HepG2 (cell line): Measurements from ENCODE around the gene GLRA3. TPM values are rescaled to one million over a fixed set of nuclear protein-coding genes. Genes with fewer than 3 reads are reported as not detected.
"Not testable (repeated sequence)": the region's sequence is repeated elsewhere in the genome, so short reads cannot be mapped to it uniquely, and the experiment has no call there.

Experiments
- ATAC-seq: fragments of 200-7000 bp; cut with Tn5 transposase; 3 replicates; pipeline ENCODE4 v1.9.1; 2020; ENCODE audit warnings: mild to moderate bottlenecking, moderate library complexity
- BruUV-seq: library from RNA; stranded (reverse); fragments of 400-500 nt; replicated peaks from 2 replicates; lab custom pipeline; 2021; lab: Mats Ljungman, UMichigan
- CTCF ChIA-PET: fragments of 300-600 bp; formaldehyde crosslinking; extraction: SDS; loops from one replicate; lab custom pipeline; 2021; ENCODE audit warnings: low total read pairs, inconsistent platforms, low intra/inter-chr PET ratio; lab: Yijun Ruan, JAX
- POLR2A ChIA-PET: fragments of 350-600 bp; sonication (Branson Sonifier 250); formaldehyde crosslinking; loops from one replicate; lab custom pipeline; 2020; ENCODE audit warnings: antibody characterized with exemption, inconsistent platforms; lab: Yijun Ruan, JAX
- DNase-seq: peaks from one replicate; pipeline ENCODE4 v3.0.0-alpha.2; 2015; ENCODE audit warnings: low spot score
- FAIRE-seq: peaks from 3 replicates; lab custom pipeline; 2011; peaks lifted over from hg19 to GRCh38; lab: Jason Lieb, UNC
- H2AFZ ChIP-seq: one replicate; pipeline ENCODE4 v1.6.1; 2011; ENCODE audit warnings: low read length, inconsistent platforms
- H3K27ac ChIP-seq: fragments of 300-600 bp; 3 replicates; pipeline ENCODE4 v1.8.0; 2011; ENCODE audit warnings: mixed run types, mild to moderate bottlenecking, mixed read lengths, low read length, inconsistent platforms; ENCODE audit not compliant: insufficient read depth; ENCODE audit errors: extremely low read length
- H3K27me3 ChIP-seq, 2 experiments: fragments of 200-600 bp in 1 of 2; 2 replicates in 1 of 2; 3 replicates in 1 of 2; pipeline versions ENCODE4 v1.6.0 to v1.8.0; 2011; ENCODE audit warnings: low read length in 2 of 2, mild to moderate bottlenecking in 2 of 2, moderate library complexity in 2 of 2, inconsistent platforms in 1 of 2; ENCODE audit not compliant: insufficient read depth in 2 of 2, control insufficient read depth in 1 of 2
- H3K36me3 ChIP-seq, 2 experiments: fragments of 200-600 bp in 1 of 2; replicated peaks in 1 of 2; 2 replicates in 1 of 2; 3 replicates in 1 of 2; pipeline versions ENCODE4 v1.5.1 to v1.8.0; 2011; ENCODE audit warnings: low read length in 2 of 2, inconsistent platforms in 1 of 2; ENCODE audit not compliant: insufficient read depth in 2 of 2, control insufficient read depth in 1 of 2
- H3K4me1 ChIP-seq: 2 replicates; pipeline ENCODE4 v1.5.1; 2012; ENCODE audit warnings: low read length, inconsistent platforms; ENCODE audit not compliant: insufficient read depth
- H3K4me2 ChIP-seq: 2 replicates; pipeline ENCODE4 v1.6.0; 2011; ENCODE audit warnings: low read depth, low read length, inconsistent platforms
- H3K4me3 ChIP-seq, 3 experiments: fragments of 200-600 bp in 1 of 3; sonication (generic), shearing (Covaris generic) in 1 of 3; replicated peaks in 1 of 3; 2 replicates each; pipeline ENCODE4 v1.5.1; 2011 to 2016; ENCODE audit warnings: low read length in 3 of 3, inconsistent platforms in 2 of 3, low read depth in 2 of 3, mild to moderate bottlenecking in 2 of 3, control low read depth in 1 of 3, mixed read lengths in 1 of 3; ENCODE audit not compliant: insufficient read depth in 1 of 3
- H3K79me2 ChIP-seq: one replicate; pipeline ENCODE4 v1.6.1; 2011; ENCODE audit warnings: low read length, inconsistent platforms; ENCODE audit not compliant: insufficient read depth
- H3K9ac ChIP-seq: 2 replicates; pipeline ENCODE4 v1.6.0; 2011; ENCODE audit warnings: mild to moderate bottlenecking, low read depth, low read length, inconsistent platforms; ENCODE audit not compliant: insufficient read depth
- H3K9me3 ChIP-seq: 2 replicates; pipeline ENCODE4 v1.5.1; 2012; ENCODE audit warnings: mild to moderate bottlenecking, low read length
- H4K20me1 ChIP-seq: 2 replicates; pipeline ENCODE4 v1.6.0; 2011; ENCODE audit warnings: inconsistent platforms, mild to moderate bottlenecking, low read length, moderate library complexity; ENCODE audit not compliant: insufficient read depth
- FOXC1 ChIP-seq: sonication (generic); formaldehyde crosslinking; IDR thresholded peaks from 2 replicates; pipeline ENCODE4 v1.8.0; 2022; ENCODE audit warnings: mild to moderate bottlenecking, missing genetic modification reagents, borderline replicate concordance
- KDM4B ChIP-seq: sonication (generic); formaldehyde crosslinking; IDR thresholded peaks from 2 replicates; pipeline ENCODE4 v1.4.0; 2020; ENCODE audit warnings: missing genetic modification reagents
- MED8 ChIP-seq: sonication (generic); formaldehyde crosslinking; IDR thresholded peaks from 2 replicates; pipeline ENCODE4 v1.8.1; 2023; ENCODE audit warnings: mild to moderate bottlenecking, missing genetic modification reagents; ENCODE audit not compliant: insufficient replicate concordance
- MTA1 ChIP-seq: sonication (generic); formaldehyde crosslinking; IDR thresholded peaks from 2 replicates; pipeline ENCODE4 v1.4.0; 2020; ENCODE audit warnings: missing genetic modification reagents, mild to moderate bottlenecking, borderline replicate concordance
- PLSCR1 ChIP-seq: sonication (generic); formaldehyde crosslinking; IDR thresholded peaks from 2 replicates; pipeline ENCODE4 v1.5.0; 2020; ENCODE audit warnings: missing genetic modification reagents, mild to moderate bottlenecking, borderline replicate concordance
- SAFB2 ChIP-seq: sonication (generic); formaldehyde crosslinking; IDR thresholded peaks from 2 replicates; pipeline ENCODE4 v1.5.1; 2020; ENCODE audit warnings: missing genetic modification reagents, low read depth, mild to moderate bottlenecking, borderline replicate concordance
- SATB2 ChIP-seq: sonication (generic); formaldehyde crosslinking; IDR thresholded peaks from 2 replicates; pipeline ENCODE4 v1.5.0; 2020; ENCODE audit warnings: missing genetic modification reagents
- SPEN ChIP-seq: sonication (generic); formaldehyde crosslinking; IDR thresholded peaks from 2 replicates; pipeline ENCODE4 v1.5.1; 2020; ENCODE audit warnings: low read depth, mild to moderate bottlenecking, missing genetic modification reagents
- SUZ12 ChIP-seq: fragments of 150-350 bp; IDR thresholded peaks from 2 replicates; pipeline ENCODE4 v1.6.1; 2014; ENCODE audit warnings: low read depth, low read length
- XBP1 ChIP-seq: sonication (generic); formaldehyde crosslinking; IDR thresholded peaks from 2 replicates; pipeline ENCODE4 v1.5.0; 2020; ENCODE audit warnings: missing genetic modification reagents
- ZNF30 ChIP-seq: sonication (generic); formaldehyde crosslinking; IDR thresholded peaks from 2 replicates; pipeline ENCODE4 v1.5.0; 2020; ENCODE audit warnings: mild to moderate bottlenecking, missing genetic modification reagents
- ZNF496 ChIP-seq: sonication (generic); formaldehyde crosslinking; IDR thresholded peaks from 2 replicates; pipeline ENCODE4 v1.8.1; 2023; ENCODE audit warnings: mild to moderate bottlenecking, moderate library complexity, missing genetic modification reagents; ENCODE audit not compliant: insufficient replicate concordance
- ZNF672 ChIP-seq: sonication (generic); formaldehyde crosslinking; IDR thresholded peaks from 2 replicates; pipeline ENCODE4 v1.8.1; 2022; ENCODE audit warnings: missing genetic modification reagents
- ZSCAN9 ChIP-seq: IDR thresholded peaks from 2 replicates; pipeline ENCODE4 v1.6.1; 2016; ENCODE audit warnings: borderline replicate concordance
- WGBS: methylation state at CpG from one replicate; pipeline ENCODE4 v1.1.6; 2017; ENCODE audit warnings: low lambda C conversion rate; 5-methylcytosine and 5-hydroxymethylcytosine counted together
- in situ Hi-C: cut with HindIII; loops from 2 replicates; pipeline ENCODE4 v1.10.0; 2017; ENCODE audit warnings: low pct_unique_long_range_greater_than_20kb; ENCODE audit not compliant: extremely low pct_ligation_motif_present
- intact Hi-C: fragments of 100-400 bp; cut with micrococcal nuclease; formaldehyde crosslinking; loops from one replicate; pipeline ENCODE4 v1.10.0; 2022; ENCODE audit not compliant: unreplicated experiment
- polyA plus RNA-seq, 8 experiments: library from polyadenylated mRNA; depleted of rRNA in 3 of 8; stranded (reverse) in 7 of 8; unstranded in 1 of 8; fragments of >200 nt; fragmentation: Illumina TruSeq in 4 of 8; extraction: Trizol in 4 of 8; gene quantifications; 2 replicates each; pipeline versions ENCODE4 v1.2.1 to v1.2.3, GENCODE V29; 2011 to 2016; ENCODE audit warnings: low read depth in 4 of 8, missing spikeins in 1 of 8, mixed read lengths in 1 of 8; ENCODE audit not compliant: insufficient read depth in 1 of 8
- total RNA-seq, 5 experiments: library from RNA; depleted of rRNA; stranded (reverse); fragments of >200 nt; fragmentation: Illumina TruSeq; extraction: Trizol; gene quantifications; 2 replicates each; pipeline ENCODE4 v1.2.3, GENCODE V29; 2016; ENCODE audit warnings: low read depth in 1 of 5

The GLRA3 gene
- total and polyA plus RNA-seq, 2 of the 13 experiments (the other 11 are each of a cell fraction or from before 2014, with no cell fraction given), result not detected

GRCh38 chr4:174631901-174632758 lies 196.9 kb downstream of the GLRA3 start (continued):
- no peak for TF ChIP-seq XBP1 (CRISPR knock-in tag)
- no peak for TF ChIP-seq ZNF496 (CRISPR knock-in tag)
- no peak for TF ChIP-seq ZSCAN9 (CRISPR knock-in tag)
- TF ChIP-seq PLSCR1 (CRISPR knock-in tag), result no peak
- TF ChIP-seq ZNF672 (CRISPR knock-in tag), result no peak
- no peak for TF ChIP-seq ZNF30
- TF ChIP-seq SATB2, result no peak
- no peak for TF ChIP-seq SUZ12
- TF ChIP-seq FOXC1 (CRISPR knock-in tag), result no peak
- TF ChIP-seq SPEN, result no peak
- no peak for TF ChIP-seq MTA1
- no peak for TF ChIP-seq MED8 (CRISPR knock-in tag)
- TF ChIP-seq KDM4B (CRISPR knock-in tag), result no peak
- TF ChIP-seq SAFB2 (CRISPR knock-in tag), result no peak

GRCh38 chr4:174629907-174630450 lies 199.1 kb downstream of the GLRA3 start:
- FAIRE-seq, CTCF ChIA-PET, H3K79me2 ChIP-seq, H3K27ac ChIP-seq, H3K9me3 ChIP-seq, H2AFZ ChIP-seq, H3K9ac ChIP-seq, H3K4me2 ChIP-seq, intact Hi-C loops, DNase-seq, H3K36me3 ChIP-seq, H3K4me3 ChIP-seq, H4K20me1 ChIP-seq, POLR2A ChIA-PET, ATAC-seq, H3K4me1 ChIP-seq, BruUV-seq, H3K27me3 ChIP-seq: not testable (repeated sequence)
- WGBS, result 2% methylated on average over 2 of the region's 2 CpGs
- in situ Hi-C loops, result loop anchor here (5.0 to 25.0 kb wide), 2 partner anchors 263 to 418 kb away; no protein-coding TSS in a partner anchor
